Erythroblast (primary cell): Measurements from ENCODE around the gene HDAC4.

Experiments
- DNase-seq, 2 experiments: peaks; one replicate each; lab custom pipeline; 2025; lab: John Stamatoyannopoulos, UW
- GATA1 ChIP-seq: IDR thresholded peaks from 2 replicates; pipeline ENCODE4 v1.6.1; 2011; ENCODE audit warnings: low read depth, mild to moderate bottlenecking, control low read depth, low read length, moderate library complexity
- POLR2A ChIP-seq: IDR thresholded peaks from 2 replicates; pipeline ENCODE4 v1.6.1; 2011; ENCODE audit warnings: mild to moderate bottlenecking, low read length

The HDAC4 gene

GRCh38 chr2:239304533-239305221 lies 96.1 kb downstream of the HDAC4 start:
- TF ChIP-seq POLR2A = no peak
- DNase-seq = no peak

- TF ChIP-seq POLR2A (no peak), GATA1 (no peak)
- no peak for DNase-seq
Observed at GRCh38 chr2:239303711-239304532, 96.9 kb downstream of the HDAC4 start.

GRCh38 chr2:239302808-239303557 lies 97.8 kb downstream of the HDAC4 start:
- no peak for DNase-seq
- no peak for TF ChIP-seq POLR2A
- no peak for TF ChIP-seq GATA1

- TF ChIP-seq POLR2A (no peak), GATA1 (no peak)
- DNase-seq = no peak
Observed at GRCh38 chr2:239302083-239302807, 98.6 kb downstream of the HDAC4 start.

- no peak for DNase-seq
Observed at GRCh38 chr2:239300871-239301735, 99.7 kb downstream of the HDAC4 start.

GRCh38 chr2:239300242-239300641 lies 100.6 kb downstream of the HDAC4 start:
- DNase-seq = no peak
- TF ChIP-seq POLR2A (no peak), GATA1 (no peak)

More at GRCh38 chr2:239300871-239301735, 99.7 kb downstream of the HDAC4 start:
- TF ChIP-seq GATA1 (no peak), POLR2A (no peak)

GRCh38 chr2:239299218-239299939 lies 101.4 kb downstream of the HDAC4 start:
- TF ChIP-seq GATA1 (no peak), POLR2A (no peak)
- DNase-seq = no peak

- no peak for TF ChIP-seq GATA1
- TF ChIP-seq POLR2A = no peak
- DNase-seq = no peak
Observed at GRCh38 chr2:239298116-239298804, 102.6 kb downstream of the HDAC4 start.

- no peak for DNase-seq
- TF ChIP-seq POLR2A (no peak), GATA1 (no peak)
Observed at GRCh38 chr2:239297142-239298004, 103.4 kb downstream of the HDAC4 start.
